GM21723 (cell line): Measurements from ENCODE around the gene ZNF503.

Source experiments
- ATAC-seq: cut with Tn5 transposase; IDR thresholded peaks from one replicate; pipeline ENCODE4 v1.9.1; 2021; ENCODE audit warnings: mild to moderate bottlenecking, moderate library complexity; ENCODE audit not compliant: unreplicated experiment

Gene ZNF503

DNA sequence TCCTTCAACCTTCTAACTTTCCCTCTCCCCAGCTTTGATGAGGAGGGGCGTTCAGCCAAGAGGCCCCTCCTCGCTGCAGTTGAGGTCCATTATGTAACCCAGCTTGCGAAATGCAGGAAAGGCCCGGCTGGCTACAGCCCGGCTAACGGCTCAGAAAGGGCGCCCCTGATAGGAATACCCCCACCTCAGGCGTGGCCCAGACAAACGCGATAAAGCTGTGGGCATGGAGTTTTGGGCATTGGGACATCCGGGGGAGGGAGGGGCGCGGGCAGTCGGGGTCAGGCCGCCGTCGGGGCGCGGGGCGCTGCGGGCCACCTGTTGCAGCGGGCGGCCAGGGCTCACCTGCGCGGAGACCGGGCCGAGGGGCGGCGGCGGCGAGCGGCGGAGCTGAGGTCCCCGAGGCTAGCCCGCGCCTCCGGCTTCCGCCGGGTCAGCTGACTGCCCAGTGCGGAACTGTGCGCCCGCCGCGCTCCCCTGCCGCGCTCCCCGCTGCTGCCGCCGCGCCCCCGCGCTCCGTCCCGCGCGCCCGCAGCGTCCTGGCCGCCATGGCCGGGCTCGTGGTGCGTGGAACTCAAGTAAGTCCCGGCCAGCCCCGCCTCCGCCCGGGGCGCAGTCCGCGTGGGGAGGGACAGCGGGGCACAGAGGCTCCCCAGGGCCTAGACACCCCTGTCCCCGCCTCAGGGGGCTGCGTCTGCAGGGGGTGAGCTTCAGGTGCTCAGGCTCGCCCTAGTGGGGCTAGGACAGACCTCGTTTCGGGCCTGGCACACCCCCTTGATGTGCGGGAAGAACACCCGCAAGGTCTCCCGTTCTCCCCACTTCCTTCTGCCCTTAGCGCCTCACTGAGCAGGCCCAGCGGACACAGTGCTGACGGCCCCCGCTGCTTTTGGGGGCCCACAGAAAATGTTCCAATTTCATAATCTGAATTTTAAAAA lies 29.9 kb upstream of the ZNF503 start, which contains the start of gene LRMDA:
LRMDA (plus strand) TSS at position 445 of the 932 bp plus-strand sequence.
- no peak for ATAC-seq

DNA sequence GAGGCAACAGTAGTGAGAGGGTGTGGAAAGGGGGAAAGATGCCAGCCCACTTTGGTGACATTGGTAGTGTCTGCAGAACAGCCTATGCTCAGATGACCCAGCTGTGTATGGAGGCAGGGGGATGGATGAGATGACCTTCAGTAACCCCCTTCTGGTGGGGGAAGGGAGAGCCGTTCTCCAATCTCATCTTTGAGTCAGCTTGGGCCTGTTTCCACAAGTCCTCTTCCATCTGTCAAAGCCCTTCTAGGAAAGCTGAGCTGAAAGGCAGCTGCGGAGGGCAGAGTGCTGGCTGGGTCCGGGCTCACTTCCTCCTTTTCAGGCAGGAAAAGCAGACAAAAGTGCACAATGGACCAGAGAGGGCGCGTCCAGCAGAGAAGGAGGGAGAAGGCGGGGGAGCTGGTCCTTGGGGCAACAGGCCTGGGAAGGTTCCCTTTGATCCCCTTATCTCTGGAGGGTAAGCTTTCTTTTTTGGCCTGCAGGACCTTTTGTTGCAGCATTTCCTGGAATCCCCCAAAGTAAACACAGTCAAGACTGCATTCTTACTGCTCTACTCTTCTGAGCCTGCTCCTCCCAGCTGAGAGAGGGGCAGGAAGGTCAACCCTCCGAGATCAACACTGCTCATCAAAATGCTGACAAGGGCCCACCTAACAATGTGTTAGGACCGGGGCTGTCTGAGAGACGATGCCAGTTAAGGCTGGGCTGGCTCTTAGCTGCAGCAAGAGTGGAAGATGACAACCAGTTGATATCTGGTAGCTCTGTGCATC lies 28.6 kb upstream of the ZNF503 start:
- no peak for ATAC-seq

DNA sequence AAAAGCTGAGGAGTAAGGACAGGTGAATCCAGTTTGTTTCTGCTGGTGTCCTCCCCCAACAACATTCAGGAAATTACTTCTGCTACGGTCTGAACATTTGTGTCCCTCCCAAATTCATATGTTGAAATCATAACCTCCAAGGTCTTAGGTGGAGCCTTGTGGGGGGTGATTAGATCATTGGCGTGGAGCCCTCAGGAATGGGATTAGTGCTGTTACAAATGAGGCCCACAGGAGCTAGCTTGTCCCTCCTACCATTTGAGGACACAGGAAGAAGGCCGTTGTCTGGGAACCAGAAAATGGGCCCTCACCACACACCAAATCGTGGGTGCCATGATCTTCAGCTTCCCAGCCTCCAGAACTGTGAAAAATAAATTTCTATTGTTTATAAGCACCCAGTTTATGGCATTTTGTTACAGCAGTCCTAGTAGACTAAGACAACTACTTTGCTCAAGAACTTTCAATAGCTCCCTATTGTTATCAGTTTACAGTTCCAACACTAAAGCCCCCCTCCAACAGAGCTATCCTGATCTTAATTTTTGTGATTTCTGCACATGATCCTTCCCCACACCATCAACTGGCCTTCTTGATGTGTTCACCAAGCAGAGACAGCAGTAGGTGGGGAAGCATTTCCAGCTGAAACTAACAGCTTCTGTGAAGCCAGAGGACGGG lies 27.7 kb upstream of the ZNF503 start:
- ATAC-seq = no peak

DNA sequence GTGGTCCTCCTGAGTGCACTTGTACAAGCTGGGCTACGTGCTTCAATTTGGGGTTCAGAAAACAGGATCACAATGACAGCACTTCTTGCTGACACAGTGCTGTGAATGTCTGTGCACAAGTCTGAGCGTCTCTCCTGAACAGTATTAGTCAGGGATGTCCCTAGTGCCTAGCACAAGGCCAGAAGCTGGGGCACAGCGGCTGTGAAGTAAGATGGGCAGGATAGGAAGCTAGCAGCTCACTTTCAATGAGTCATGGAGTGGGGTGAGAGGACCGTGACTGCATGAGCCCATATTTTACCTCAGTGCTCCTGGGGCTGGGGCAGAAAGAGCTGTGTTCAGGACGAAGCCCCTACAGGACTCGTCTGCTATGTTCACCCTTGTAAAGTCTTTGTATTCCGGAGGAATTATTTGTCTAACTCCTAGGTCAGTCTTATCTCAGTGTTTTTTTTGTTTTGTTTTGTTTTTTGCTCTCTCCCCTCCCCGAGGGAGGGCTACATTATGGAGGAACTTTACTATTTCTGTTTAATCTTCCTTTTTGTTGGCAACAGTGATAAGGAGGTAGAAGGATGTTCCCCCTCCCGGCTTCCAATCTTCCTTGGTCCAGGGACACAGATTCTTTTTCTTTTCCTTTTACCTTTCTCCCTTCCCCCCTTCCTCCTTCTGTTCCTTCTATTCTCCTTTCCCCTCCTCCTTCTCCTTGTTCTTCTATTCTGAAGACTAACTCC lies 27.0 kb upstream of the ZNF503 start:
- ATAC-seq = no peak

DNA sequence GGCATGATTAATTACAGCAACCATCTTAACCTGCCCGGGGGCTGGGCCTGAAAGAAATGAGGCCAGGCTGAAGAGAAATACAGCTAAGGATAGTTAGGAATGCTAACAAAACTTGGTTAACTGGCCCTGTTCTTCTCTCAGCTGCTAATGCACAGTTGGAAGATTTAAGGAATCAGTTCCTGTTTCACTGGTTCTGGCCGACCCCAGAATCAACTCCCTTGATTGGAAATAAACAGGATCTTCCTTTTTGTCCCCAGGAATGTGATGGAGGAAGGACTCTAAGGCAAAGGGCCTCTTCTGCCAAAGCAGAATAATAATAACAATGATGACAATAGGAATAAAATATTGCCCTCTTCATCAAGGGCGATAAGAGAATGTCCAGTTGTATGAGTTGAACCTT lies 26.4 kb upstream of the ZNF503 start:
- no peak for ATAC-seq

DNA sequence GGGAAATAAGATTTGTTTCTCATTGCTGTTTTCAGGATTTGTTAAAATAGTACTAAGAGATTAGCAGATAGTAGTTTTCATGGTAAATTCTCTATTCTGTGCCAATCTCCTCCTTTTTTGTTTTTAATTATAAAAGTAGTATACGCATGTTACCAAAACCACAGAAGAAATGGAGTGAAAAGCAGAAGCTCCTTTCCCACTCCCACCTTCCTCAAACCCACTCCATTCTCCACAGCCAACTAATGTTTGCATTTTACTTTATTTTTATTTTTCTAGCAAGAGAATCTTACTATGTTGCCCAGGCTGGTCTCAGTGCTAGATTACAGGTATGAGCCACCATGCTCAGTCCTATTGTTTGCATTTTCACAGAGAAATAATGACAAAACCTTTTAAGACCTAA lies 25.3 kb upstream of the ZNF503 start:
- ATAC-seq = no peak

DNA sequence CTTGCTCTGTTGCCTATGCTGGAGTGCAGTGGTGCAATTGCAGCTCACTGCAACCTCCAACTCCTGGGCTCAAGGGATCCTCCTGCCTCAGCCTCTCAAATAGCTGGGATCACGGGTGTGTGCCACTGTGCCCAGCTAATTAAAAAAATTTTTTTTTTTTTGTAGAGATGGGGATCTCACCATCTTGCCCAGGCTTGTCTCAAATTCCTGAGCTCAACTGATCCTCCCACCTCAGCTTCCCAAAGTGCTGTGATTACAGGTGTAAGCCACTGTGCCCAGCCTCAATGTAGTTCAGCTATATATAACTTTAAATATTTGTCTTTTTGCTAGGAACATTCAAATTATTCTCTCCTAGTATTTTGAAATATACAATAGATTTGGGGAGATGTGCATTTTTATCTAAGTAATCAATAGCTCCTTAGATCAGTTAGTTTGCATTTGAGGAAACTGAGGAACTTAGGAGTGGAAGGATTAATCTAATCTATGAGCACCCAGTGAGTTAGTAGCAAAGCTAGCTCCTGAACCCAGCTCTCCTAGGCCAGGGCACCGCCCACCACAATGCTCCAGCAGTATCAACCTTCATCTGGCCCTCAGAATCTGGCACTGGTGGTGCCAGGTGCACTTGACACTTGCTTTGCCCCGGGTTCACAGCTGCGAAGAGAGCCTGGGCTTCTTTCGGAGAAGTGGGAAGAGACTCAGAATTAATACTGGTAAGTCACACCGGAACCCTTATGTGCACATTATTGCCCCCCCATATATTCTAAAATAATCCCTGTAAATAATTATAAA lies 23.9 kb upstream of the ZNF503 start:
- ATAC-seq = no peak

DNA sequence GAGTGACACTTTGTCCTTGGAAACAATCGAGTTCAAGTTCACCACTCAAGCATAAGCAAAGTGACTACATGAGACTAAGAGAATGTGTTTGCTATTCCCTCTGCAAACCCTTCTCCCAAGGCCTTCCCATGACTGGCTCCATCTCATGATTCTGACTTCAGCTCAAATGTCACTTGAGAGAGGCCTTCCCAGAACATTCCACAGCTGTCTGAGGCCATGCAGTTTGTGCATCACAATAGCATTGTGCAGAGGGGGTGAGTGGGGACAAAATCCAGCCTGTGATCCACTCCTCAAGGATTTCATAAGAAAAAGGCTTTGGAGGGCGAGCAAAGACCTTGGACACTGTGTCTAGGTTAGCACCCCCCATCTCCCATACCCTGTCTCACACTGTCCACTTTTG lies 23.0 kb upstream of the ZNF503 start:
- no peak for ATAC-seq

DNA sequence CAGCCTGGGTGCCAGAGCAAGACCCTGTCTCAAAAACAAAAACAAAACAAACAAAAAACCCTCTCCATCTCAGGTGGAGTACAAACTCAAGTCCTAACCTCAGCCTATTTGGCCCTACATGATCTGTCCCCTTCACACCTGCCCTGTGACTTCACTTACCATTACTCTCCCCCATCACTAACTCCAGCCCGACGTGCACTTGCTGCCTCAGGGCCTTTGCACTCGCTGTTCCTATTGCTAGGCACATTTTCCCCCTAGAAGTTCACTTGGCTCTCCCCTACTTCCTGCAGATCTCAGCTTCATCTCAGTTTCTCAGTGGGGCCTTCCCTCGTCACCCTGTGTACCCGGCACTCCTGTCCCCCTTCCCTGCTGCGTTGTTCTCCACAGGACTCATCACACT lies 21.3 kb upstream of the ZNF503 start:
- ATAC-seq = no peak

DNA sequence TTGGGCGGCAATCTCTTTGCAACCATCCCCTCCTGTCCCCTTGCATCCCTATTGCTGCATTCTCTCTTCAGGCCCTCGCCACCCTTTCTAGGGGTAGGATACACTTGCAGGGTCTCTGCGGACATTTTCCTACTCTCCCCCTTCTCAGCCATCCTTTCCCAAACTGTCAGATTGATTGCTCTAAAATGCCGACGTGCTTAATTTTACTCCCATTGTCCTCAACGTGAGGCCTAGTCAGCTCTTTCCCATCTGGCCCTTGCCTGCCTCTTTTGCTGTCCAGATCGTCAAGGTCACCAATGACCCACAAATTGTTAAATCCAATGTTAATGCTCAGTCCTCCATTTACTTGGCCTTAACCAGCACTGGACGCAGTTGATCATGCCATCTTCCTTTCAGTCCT lies 17.1 kb upstream of the ZNF503 start:
- ATAC-seq = no peak

DNA sequence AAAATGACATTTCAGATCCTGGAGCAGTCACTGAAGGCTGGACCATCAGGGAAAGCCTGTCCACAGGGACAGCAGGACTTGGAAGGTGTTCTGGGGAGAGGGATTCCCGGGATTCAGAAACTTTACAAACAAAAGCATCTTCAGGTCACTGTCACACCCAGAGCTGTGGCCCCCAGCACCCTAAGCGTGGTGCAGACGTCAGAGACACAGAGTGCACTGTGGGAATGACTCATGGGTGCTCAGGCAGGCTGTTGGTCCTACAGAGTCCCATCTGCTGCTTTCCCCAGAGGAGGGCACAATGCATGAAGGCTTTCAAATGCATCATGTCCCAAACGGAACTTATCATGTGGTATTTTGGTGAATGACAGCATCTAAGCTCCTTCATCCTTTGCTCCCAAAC lies 16.7 kb upstream of the ZNF503 start:
- no peak for ATAC-seq

DNA sequence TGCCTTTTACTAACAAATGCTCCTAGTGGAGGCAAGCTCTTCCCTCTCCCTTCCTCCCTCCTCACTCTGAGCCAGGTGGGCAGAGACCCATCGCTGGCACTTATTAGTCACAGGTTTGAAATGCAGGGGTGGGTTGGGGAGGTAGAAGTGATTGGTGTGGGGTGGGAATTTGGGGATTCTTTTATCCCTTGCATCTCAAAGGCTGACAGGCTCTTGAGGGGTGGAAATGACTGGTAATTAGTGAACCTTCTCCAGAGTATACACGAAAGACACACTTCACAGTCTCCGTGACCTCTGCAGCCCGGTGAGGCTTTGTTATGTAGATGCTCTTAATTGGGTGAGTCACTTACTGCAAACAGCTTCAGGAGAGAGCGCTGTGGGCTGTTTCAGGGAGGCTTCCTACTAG lies 16.0 kb upstream of the ZNF503 start:
- no peak for ATAC-seq

DNA sequence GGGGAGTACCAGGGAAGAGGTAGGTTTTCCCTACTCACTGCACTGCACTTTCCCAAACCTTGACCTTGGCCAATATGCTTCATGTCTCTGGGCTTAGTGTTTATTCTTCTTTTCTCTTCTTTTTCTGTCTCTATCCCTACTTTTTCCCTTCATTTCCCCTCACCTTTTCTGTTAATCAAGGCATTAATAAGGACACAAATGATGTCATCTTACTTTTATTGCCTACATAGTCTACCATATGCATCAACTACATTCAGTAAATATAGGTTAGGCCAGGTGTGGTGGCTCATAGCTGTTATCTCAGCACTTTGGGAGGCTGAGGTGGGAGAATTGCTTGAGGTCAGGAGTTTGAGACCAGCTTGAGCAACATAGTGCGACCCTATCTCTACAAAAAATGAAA lies 13.0 kb upstream of the ZNF503 start:
- ATAC-seq = no peak

DNA sequence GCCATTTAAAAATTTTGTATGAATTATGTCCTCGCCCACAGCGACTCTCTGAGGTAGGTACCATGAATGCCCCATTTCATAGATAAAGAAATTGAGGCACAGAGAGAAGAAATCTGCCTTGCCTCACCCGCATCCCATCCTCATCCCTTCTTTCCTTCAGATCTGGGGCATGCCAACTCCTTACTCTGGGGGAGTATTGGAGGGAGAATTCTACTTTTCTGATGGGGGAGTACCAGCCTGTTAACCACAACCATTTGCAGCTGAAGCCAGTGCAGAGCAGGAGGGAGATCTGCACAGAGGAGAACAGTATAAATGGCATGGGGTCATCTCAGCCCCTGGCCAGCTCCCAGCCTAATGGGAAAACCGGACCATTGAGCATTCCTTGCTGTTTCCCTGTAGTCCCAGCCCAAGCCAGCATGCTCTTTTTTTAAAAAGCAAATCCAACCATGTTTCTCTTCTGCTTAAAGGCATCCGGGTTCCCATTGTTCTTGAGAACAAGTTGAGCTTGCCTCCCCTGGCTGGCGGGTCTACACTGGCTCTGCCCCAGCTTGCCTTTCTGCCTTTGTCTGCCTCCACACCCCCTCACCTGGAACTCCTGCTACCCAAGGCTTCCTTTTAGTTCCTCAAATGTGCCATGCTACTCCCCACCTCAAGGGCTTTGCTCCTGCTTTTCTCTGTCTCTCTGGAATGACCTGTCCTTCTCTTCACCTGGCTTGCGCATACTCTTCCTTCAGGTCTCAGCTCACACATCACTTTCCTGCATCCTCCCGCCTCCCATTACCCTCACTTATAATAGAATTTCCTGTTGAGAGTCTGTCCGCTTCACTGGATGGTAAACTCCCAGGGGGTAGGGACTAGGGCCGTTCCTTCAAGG lies 8.8 kb upstream of the ZNF503 start:
- no peak for ATAC-seq

DNA sequence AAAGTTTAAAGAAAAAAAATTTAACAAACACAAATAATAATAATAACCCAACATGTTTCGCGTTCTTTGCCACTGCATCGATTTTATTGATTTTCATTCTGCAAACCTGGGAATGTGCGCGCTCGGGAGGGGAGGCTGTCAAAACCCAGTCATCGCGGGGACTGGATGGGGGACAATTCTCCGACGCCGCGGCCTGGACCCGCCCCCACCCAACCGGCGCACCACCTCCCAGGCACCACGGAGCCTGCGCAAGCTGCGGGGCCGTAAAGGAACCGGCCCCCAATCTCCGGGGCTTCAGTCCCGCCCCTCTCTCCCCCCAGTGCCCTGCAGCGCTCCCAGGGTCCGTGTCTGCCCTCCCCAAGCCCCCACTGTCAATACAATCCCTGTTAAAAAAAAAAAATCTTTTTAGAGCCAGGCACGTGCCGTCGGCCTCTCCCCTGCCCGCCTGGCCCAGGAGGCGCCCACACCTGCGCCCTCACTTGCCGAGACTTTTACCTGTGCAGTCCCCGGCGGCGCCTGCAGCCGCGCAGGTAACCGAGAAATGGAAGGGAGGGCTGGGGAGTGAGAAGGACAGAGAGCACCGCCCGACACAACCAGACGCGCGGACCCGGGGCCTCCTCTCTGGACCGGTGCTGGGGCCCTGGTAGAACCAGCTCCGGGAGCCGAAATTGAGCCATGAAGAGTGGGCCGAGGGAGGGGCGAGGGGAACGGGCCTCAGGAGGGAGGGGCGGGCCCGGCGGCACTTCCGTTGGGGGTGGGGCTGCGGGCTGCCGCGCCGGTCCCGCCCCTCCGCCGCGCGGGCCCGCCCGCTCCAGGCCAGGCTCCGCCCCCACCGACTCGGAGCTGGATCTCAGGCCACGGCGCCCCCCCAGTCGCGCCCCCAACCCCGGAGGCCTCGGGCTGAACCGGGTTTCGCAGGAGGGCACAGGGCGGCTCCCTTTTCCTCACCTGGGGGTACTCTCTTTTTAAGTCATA lies 7.6 kb upstream of the ZNF503 start:
- peak; percentile 59 for ATAC-seq

DNA sequence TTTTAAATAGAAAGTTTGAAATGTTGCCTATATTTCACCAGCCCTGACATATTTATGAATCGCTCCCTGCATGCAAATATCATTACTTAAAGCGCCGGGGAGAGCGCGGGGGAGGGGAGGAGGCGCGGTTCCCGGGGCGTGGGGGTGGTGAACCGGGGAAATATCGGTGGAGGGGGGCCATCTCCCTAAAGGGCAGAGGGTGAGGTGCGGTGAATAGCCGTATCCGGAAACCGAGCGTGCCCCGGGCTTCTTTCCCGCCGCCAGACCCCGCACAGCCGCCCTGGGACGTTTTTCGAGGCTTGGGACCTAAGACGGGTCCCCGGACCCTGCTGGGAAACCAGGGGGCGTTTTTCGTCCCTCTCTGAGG lies 6.9 kb upstream of the ZNF503 start:
- no peak for ATAC-seq

DNA sequence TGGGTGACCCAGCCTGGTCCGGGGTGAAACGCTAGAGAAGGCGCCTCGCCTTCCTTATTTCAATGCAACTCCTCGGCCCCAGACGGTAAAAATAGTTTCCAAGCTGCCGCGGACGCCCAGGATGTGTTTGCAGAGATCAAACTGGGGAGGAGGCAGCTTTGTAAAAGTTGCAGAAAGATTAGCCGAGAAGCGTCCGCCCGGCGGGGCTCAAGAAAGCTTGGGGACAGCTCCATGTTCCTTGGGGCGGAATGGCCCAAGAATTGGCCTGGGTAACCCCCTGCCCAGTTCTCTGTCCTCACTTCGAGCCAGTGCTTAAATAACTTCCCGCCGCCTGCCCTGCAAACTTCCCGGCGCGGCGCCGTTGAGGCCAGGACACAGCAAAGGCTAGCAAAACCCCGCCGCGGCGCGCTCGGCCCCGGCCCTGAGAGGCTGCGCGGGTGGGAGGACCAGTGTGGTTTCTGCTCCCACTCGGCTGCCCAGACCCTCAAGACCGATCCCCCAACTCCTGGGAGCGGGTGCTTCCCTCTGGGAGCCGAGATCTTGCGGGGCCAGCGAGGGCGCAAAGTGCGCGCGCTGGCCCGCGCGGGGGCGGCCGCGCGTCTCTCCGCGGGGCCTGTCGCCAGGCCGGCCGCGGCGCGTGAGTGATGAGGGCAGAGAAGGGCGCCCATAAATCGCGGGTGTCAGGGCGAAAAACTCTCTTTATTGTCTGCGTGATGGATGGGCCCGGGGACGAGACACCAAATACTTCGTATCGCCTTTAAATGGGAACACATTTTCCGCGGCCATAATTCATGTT lies 6.3 kb upstream of the ZNF503 start:
- ATAC-seq = no peak
